Neural crest cell (in vitro differentiated cells): ENCODE data around the gene GNGT2. TPM values are rescaled to one million over a fixed set of nuclear protein-coding genes. Genes with fewer than 3 reads are reported as not detected.

Source experiments
- DNase-seq: peaks from one replicate; pipeline ENCODE4 v3.0.0; 2021; ENCODE audit warnings: low read depth, mixed read lengths, low spot score
- H3K27ac Mint-ChIP-seq: one replicate; pipeline ENCODE4 v1.8.0; 2021; ENCODE audit warnings: mild to moderate bottlenecking, mixed read lengths; ENCODE audit not compliant: unreplicated experiment
- H3K27me3 Mint-ChIP-seq: 2 replicates; pipeline ENCODE4 v1.8.0; 2021; ENCODE audit warnings: low read depth, mild to moderate bottlenecking, mixed read lengths
- H3K36me3 Mint-ChIP-seq: 2 replicates; pipeline ENCODE4 v1.8.0; 2021; ENCODE audit warnings: low read depth, mild to moderate bottlenecking, mixed read lengths
- H3K4me1 Mint-ChIP-seq: 2 replicates; pipeline ENCODE4 v1.8.0; 2021; ENCODE audit warnings: mixed read lengths
- H3K4me3 Mint-ChIP-seq: one replicate; pipeline ENCODE4 v1.8.0; 2021; ENCODE audit warnings: mild to moderate bottlenecking, mixed read lengths
- H3K9me3 Mint-ChIP-seq: 2 replicates; pipeline ENCODE4 v1.8.0; 2021; ENCODE audit warnings: mixed read lengths
- CTCF ChIP-seq: fragments of 200-600 bp; sonication (generic); conservative IDR thresholded peaks from 2 replicates; pipeline ENCODE4 v1.5.0; 2021; ENCODE audit warnings: antibody characterized with exemption, mild to moderate bottlenecking
- total RNA-seq: library from RNA; stranded (reverse); gene quantifications from 2 replicates; pipeline ENCODE4 v1.2.1, GENCODE V29; 2021

GNGT2 gene
- total RNA-seq, 1 donor from 2014 or later: not detected

GRCh38 chr17:49252148-49252695, 41.8 kb upstream of the GNGT2 start:
- no peaks in the 10 kb centered on the region for H3K9me3 Mint-ChIP-seq
- H3K27ac Mint-ChIP-seq: no peak overlapping the region
- peaks cover 3% of the 10 kb centered on the region for H3K27me3 Mint-ChIP-seq
- TF ChIP-seq CTCF: no peak
- H3K36me3 Mint-ChIP-seq: no peaks in the 10 kb centered on the region
- H3K4me3 Mint-ChIP-seq: no peak overlapping the region
- no peak for DNase-seq
- no peaks in the 10 kb centered on the region for H3K4me1 Mint-ChIP-seq

- no peaks in the 10 kb centered on the region for H3K36me3 Mint-ChIP-seq
- no peak for TF ChIP-seq CTCF
- no peak overlapping the region for H3K27ac Mint-ChIP-seq
- H3K9me3 Mint-ChIP-seq: no peaks in the 10 kb centered on the region
- H3K4me3 Mint-ChIP-seq: no peak overlapping the region
- DNase-seq: no peak
- H3K4me1 Mint-ChIP-seq: no peaks in the 10 kb centered on the region
- peaks cover 3% of the 10 kb centered on the region for H3K27me3 Mint-ChIP-seq
Measured at GRCh38 chr17:49249890-49250522, 39.6 kb upstream of the GNGT2 start.

GRCh38 chr17:49249292-49249794, 39.0 kb upstream of the GNGT2 start:
- TF ChIP-seq CTCF: no peak
- Mint-ChIP-seq H3K4me1 (no peaks in the 10 kb centered on the region), H3K36me3 (no peaks in the 10 kb centered on the region), H3K9me3 (no peaks in the 10 kb centered on the region), H3K4me3 (no peak overlapping the region), H3K27ac (no peak overlapping the region), H3K27me3 (peaks cover 3% of the 10 kb centered on the region)
- DNase-seq: no peak

GRCh38 chr17:49247944-49248343, 37.6 kb upstream of the GNGT2 start:
- no peaks in the 10 kb centered on the region for H3K4me1 Mint-ChIP-seq
- DNase-seq: no peak
- H3K27me3 Mint-ChIP-seq: peaks cover 3% of the 10 kb centered on the region
- no peak overlapping the region for H3K27ac Mint-ChIP-seq
- H3K36me3 Mint-ChIP-seq: no peaks in the 10 kb centered on the region
- no peak for TF ChIP-seq CTCF
- H3K9me3 Mint-ChIP-seq: no peaks in the 10 kb centered on the region
- no peak overlapping the region for H3K4me3 Mint-ChIP-seq

- peaks cover 3% of the 10 kb centered on the region for H3K27me3 Mint-ChIP-seq
- no peaks in the 10 kb centered on the region for H3K4me1 Mint-ChIP-seq
- H3K36me3 Mint-ChIP-seq: no peaks in the 10 kb centered on the region
- H3K4me3 Mint-ChIP-seq: no peak overlapping the region
- TF ChIP-seq CTCF: no peak
- DNase-seq: no peak
- no peaks in the 10 kb centered on the region for H3K9me3 Mint-ChIP-seq
- no peak overlapping the region for H3K27ac Mint-ChIP-seq
Measured at GRCh38 chr17:49244839-49245238, 34.5 kb upstream of the GNGT2 start.
